ENCODE measurements around the gene NRG2.

Gene NRG2

GRCh38 chr5:139849942-139850341 is 193.2 kb downstream of the NRG2 start:
- peaks cover 23% of the 10 kb centered on the region for H3K27me3 ChIP-seq
- TF ChIP-seq Cebpa-rat (IDR thresholded peaks at IDR 0.05) = no peak
- no peak overlapping the region for H3K9ac ChIP-seq

GRCh38 chr5:139849501-139849900 is 193.6 kb downstream of the NRG2 start:
- peak overlapping the region; percentile 91; the same call in 1 of the 2 replicates for H3K4me2 ChIP-seq
- H3K9ac ChIP-seq = no peak overlapping the region
- H3K27ac ChIP-seq = no peak overlapping the region
- no peak overlapping the region for H3K4me3 ChIP-seq
- no peak for TF ChIP-seq Cebpa-rat (IDR thresholded peaks at IDR 0.05)
- H3K9me3 ChIP-seq = no peaks in the 10 kb centered on the region
- H3K27me3 ChIP-seq = peaks cover 23% of the 10 kb centered on the region
- no peaks in the 10 kb centered on the region for H3K36me3 ChIP-seq
- H4K20me1 ChIP-seq = no peaks in the 10 kb centered on the region
- H3K4me1 ChIP-seq = peaks cover 16% of the 10 kb centered on the region; the same call in 1 of the 2 replicates

More at GRCh38 chr5:139849942-139850341, 193.2 kb downstream of the NRG2 start:
- H3K4me1 ChIP-seq = peaks cover 15% of the 10 kb centered on the region; the same call in 1 of the 2 replicates
- H3K4me3 ChIP-seq = no peak overlapping the region
- no peaks in the 10 kb centered on the region for H3K36me3 ChIP-seq
- H3K4me2 ChIP-seq = no peak overlapping the region
- H3K27ac ChIP-seq = no peak overlapping the region
- H4K20me1 ChIP-seq = no peaks in the 10 kb centered on the region
- H3K9me3 ChIP-seq = no peaks in the 10 kb centered on the region

- no peak for TF ChIP-seq Cebpa-rat (IDR thresholded peaks at IDR 0.05)
- Histone ChIP-seq H3K36me3 (no peaks in the 10 kb centered on the region), H3K4me1 (peaks cover 22% of the 10 kb centered on the region; the same call in 1 of the 2 replicates), H3K27me3 (peaks cover 23% of the 10 kb centered on the region), H3K27ac (peak overlapping the region; percentile 89), H3K9me3 (no peaks in the 10 kb centered on the region), H4K20me1 (no peaks in the 10 kb centered on the region), H3K4me3 (peak overlapping the region; percentile 87), H3K9ac (peak overlapping the region; percentile 88), H3K4me2 (peak overlapping the region; percentile 91)
These were observed 194.5 kb downstream of the NRG2 start for GRCh38 chr5:139848508-139849100.

GRCh38 chr5:139847790-139848507 is 195.2 kb downstream of the NRG2 start:
- Histone ChIP-seq H3K4me2 (peak overlapping the region; percentile 91), H3K27ac (peak overlapping the region; percentile 89), H3K27me3 (peaks cover 23% of the 10 kb centered on the region)

GRCh38 chr5:139847091-139847490 is 196.0 kb downstream of the NRG2 start:
- Histone ChIP-seq H3K36me3 (no peaks in the 10 kb centered on the region), H3K27me3 (peaks cover 23% of the 10 kb centered on the region), H3K4me2 (peak overlapping the region; percentile 91), H3K9ac (no peak overlapping the region), H3K9me3 (no peaks in the 10 kb centered on the region), H3K27ac (no peak overlapping the region), H3K4me3 (no peak overlapping the region), H3K4me1 (peaks cover 22% of the 10 kb centered on the region; the same call in 1 of the 2 replicates), H4K20me1 (no peaks in the 10 kb centered on the region)
- TF ChIP-seq Cebpa-rat (IDR thresholded peaks at IDR 0.05) = no peak

More at GRCh38 chr5:139847790-139848507, 195.2 kb downstream of the NRG2 start:
- Histone ChIP-seq H4K20me1 (no peaks in the 10 kb centered on the region), H3K4me1 (peaks cover 22% of the 10 kb centered on the region; the same call in 1 of the 2 replicates), H3K9me3 (no peaks in the 10 kb centered on the region), H3K4me3 (peak overlapping the region; percentile 87), H3K36me3 (no peaks in the 10 kb centered on the region), H3K9ac (peak overlapping the region; percentile 88)
- no peak for TF ChIP-seq Cebpa-rat (IDR thresholded peaks at IDR 0.05)

GRCh38 chr5:139845846-139846681 is 197.0 kb downstream of the NRG2 start:
- Histone ChIP-seq H3K4me2 (no peak overlapping the region), H3K27me3 (peaks cover 23% of the 10 kb centered on the region), H3K9ac (no peak overlapping the region), H3K4me1 (peaks cover 22% of the 10 kb centered on the region; the same call in 1 of the 2 replicates), H3K4me3 (no peak overlapping the region), H4K20me1 (no peaks in the 10 kb centered on the region), H3K36me3 (no peaks in the 10 kb centered on the region), H3K9me3 (no peaks in the 10 kb centered on the region), H3K27ac (no peak overlapping the region)
- TF ChIP-seq Cebpa-rat (IDR thresholded peaks at IDR 0.05) = no peak

GRCh38 chr5:139844472-139845145 is 198.5 kb downstream of the NRG2 start:
- TF ChIP-seq Cebpa-rat (IDR thresholded peaks at IDR 0.05) = no peak
- no peak overlapping the region for H3K4me3 ChIP-seq
- H3K36me3 ChIP-seq = no peaks in the 10 kb centered on the region
- no peak overlapping the region for H3K27ac ChIP-seq
- H3K4me2 ChIP-seq = no peak overlapping the region
- H4K20me1 ChIP-seq = no peaks in the 10 kb centered on the region
- peaks cover 22% of the 10 kb centered on the region; the same call in 1 of the 2 replicates for H3K4me1 ChIP-seq
- H3K9me3 ChIP-seq = no peaks in the 10 kb centered on the region
- H3K9ac ChIP-seq = no peak overlapping the region
- H3K27me3 ChIP-seq = peaks cover 23% of the 10 kb centered on the region

GRCh38 chr5:139843991-139844390 is 199.1 kb downstream of the NRG2 start:
- no peaks in the 10 kb centered on the region for H4K20me1 ChIP-seq
- no peak overlapping the region for H3K4me3 ChIP-seq
- H3K4me1 ChIP-seq = peaks cover 19% of the 10 kb centered on the region; the same call in 1 of the 2 replicates
- no peak overlapping the region for H3K9ac ChIP-seq
- H3K27ac ChIP-seq = no peak overlapping the region
- peaks cover 23% of the 10 kb centered on the region for H3K27me3 ChIP-seq
- H3K4me2 ChIP-seq = no peak overlapping the region
- no peak for TF ChIP-seq Cebpa-rat (IDR thresholded peaks at IDR 0.05)
- no peaks in the 10 kb centered on the region for H3K36me3 ChIP-seq
- no peaks in the 10 kb centered on the region for H3K9me3 ChIP-seq

- Histone ChIP-seq H3K27ac (no peak overlapping the region), H3K9ac (no peak overlapping the region), H3K9me3 (no peaks in the 10 kb centered on the region), H4K20me1 (no peaks in the 10 kb centered on the region), H3K4me3 (no peak overlapping the region), H3K27me3 (peaks cover 19% of the 10 kb centered on the region), H3K4me2 (no peak overlapping the region), H3K36me3 (no peaks in the 10 kb centered on the region), H3K4me1 (peaks cover 13% of the 10 kb centered on the region; the same call in 1 of the 2 replicates)
- TF ChIP-seq Cebpa-rat (IDR thresholded peaks at IDR 0.05) = no peak
These were observed 200.8 kb downstream of the NRG2 start for GRCh38 chr5:139842321-139842720.

All from BLaER1 (cell line).